Brain microvascular endothelial cell (primary cell): Measurements from ENCODE around the gene SPP1.
A peak's percentile ranks its signal among the peaks of the same experiment; 100 is the strongest.

Source experiments
- DNase-seq: peaks from one replicate; pipeline ENCODE4 v3.0.0-alpha.2; 2020
- H3K27ac ChIP-seq: fragments of 250-450 bp; sonication (Bioruptor Pico); 2 replicates; pipeline ENCODE4 v1.5.1; 2020; ENCODE audit warnings: mild to moderate bottlenecking, moderate library complexity
- H3K27me3 ChIP-seq: fragments of 250-450 bp; sonication (Bioruptor Pico); replicated peaks from 2 replicates; pipeline ENCODE4 v1.5.1; 2020; ENCODE audit warnings: mild to moderate bottlenecking
- H3K36me3 ChIP-seq: fragments of 250-450 bp; sonication (Bioruptor Pico); replicated peaks from 2 replicates; pipeline ENCODE4 v1.5.1; 2020; ENCODE audit warnings: mild to moderate bottlenecking
- H3K4me3 ChIP-seq: 2 replicates; pipeline ENCODE4 v1.5.1; 2011; ENCODE audit warnings: low read depth, mild to moderate bottlenecking, control low read depth, low read length, moderate library complexity
- CTCF ChIP-seq: IDR thresholded peaks from 2 replicates; pipeline ENCODE4 v1.5.1; 2011; ENCODE audit warnings: low read depth, mild to moderate bottlenecking, moderate library complexity, low read length, control low read depth, inconsistent platforms; ENCODE audit errors: missing control alignments
- in situ Hi-C: cut with HindIII; loops from 2 replicates; pipeline ENCODE4 v1.10.0; 2017; ENCODE audit warnings: low sequenced_read_pairs, low pct_ligation_motif_present

SPP1 gene

GRCh38 chr4:88012647-88013046 lies 37.1 kb downstream of the SPP1 start:
- Histone ChIP-seq H3K36me3 (no peaks in the 10 kb centered on the region), H3K4me3 (no peak overlapping the region), H3K27ac (no peak overlapping the region), H3K27me3 (no peaks in the 10 kb centered on the region)
- DNase-seq: no peak
- TF ChIP-seq CTCF: no peak
- in situ Hi-C loops: no loop called here

- no peak for DNase-seq
- no peak overlapping the region for H3K27ac ChIP-seq
- no peak for TF ChIP-seq CTCF
- no peaks in the 10 kb centered on the region for H3K36me3 ChIP-seq
- H3K27me3 ChIP-seq: no peaks in the 10 kb centered on the region
- in situ Hi-C loops: no loop called here
- H3K4me3 ChIP-seq: no peak overlapping the region
Observed at GRCh38 chr4:88014386-88014905, 38.9 kb downstream of the SPP1 start.

GRCh38 chr4:88015659-88016295 lies 40.3 kb downstream of the SPP1 start:
- Histone ChIP-seq H3K4me3 (no peak overlapping the region), H3K36me3 (no peaks in the 10 kb centered on the region), H3K27me3 (no peaks in the 10 kb centered on the region), H3K27ac (no peak overlapping the region)
- TF ChIP-seq CTCF: no peak
- DNase-seq: no peak
- in situ Hi-C loops: no loop called here

- no peak for TF ChIP-seq CTCF
- peak; percentile 90 for DNase-seq
- in situ Hi-C loops: no loop called here
- Histone ChIP-seq H3K27ac (peak overlapping the region; percentile 92), H3K4me3 (no peak overlapping the region), H3K27me3 (no peaks in the 10 kb centered on the region), H3K36me3 (peaks cover 3% of the 10 kb centered on the region)
Observed at GRCh38 chr4:88017516-88018297, 42.2 kb downstream of the SPP1 start.

GRCh38 chr4:88018466-88018865 lies 43.0 kb downstream of the SPP1 start:
- TF ChIP-seq CTCF: no peak

More at GRCh38 chr4:88018466-88018865, 43.0 kb downstream of the SPP1 start:
- H3K4me3 ChIP-seq: no peak overlapping the region
- peaks cover 3% of the 10 kb centered on the region for H3K36me3 ChIP-seq
- DNase-seq: peak; percentile 43
- peak overlapping the region; percentile 92 for H3K27ac ChIP-seq
- H3K27me3 ChIP-seq: no peaks in the 10 kb centered on the region
- in situ Hi-C loops: no loop called here
